ENCODE results near the gene USP20. TPM values are rescaled to one million over a fixed set of nuclear protein-coding genes. Genes with fewer than 3 reads are reported as not detected.

Gene USP20
- total RNA-seq, 1 donor from 2014 or later: 15.7 TPM

GRCh38 chr9:129801504-129801903, 33.8 kb upstream of the USP20 start:
- no peak for DNase-seq (ENCODE audit: low read depth)
- Histone ChIP-seq H3K36me3 (ENCODE audit: control insufficient read depth, insufficient read depth, low read length) (peaks cover 1% of the 10 kb centered on the region), H3K4me3 (ENCODE audit: low read depth, low read length) (no peak overlapping the region), H3K27me3 (ENCODE audit: control insufficient read depth, insufficient read depth, low read length) (no peaks in the 10 kb centered on the region)
- TF ChIP-seq CTCF (IDR thresholded peaks at IDR 0.05; ENCODE audit: insufficient read depth, low read length, poor library complexity, severe bottlenecking): no peak

GRCh38 chr9:129802833-129803675, 32.2 kb upstream of the USP20 start, which contains the start of gene TOR1B:
Gene TOR1B (plus strand): TSS chr9:129803184. CDS start chr9:129803213, 29 bp downstream.
- peak within 1 kb of the TSS; percentile 71 for H3K4me3 ChIP-seq (ENCODE audit: low read depth, low read length)
- H3K27me3 ChIP-seq (ENCODE audit: control insufficient read depth, insufficient read depth, low read length): no peaks in the 10 kb centered on the region
- TF ChIP-seq CTCF (IDR thresholded peaks at IDR 0.05; ENCODE audit: insufficient read depth, low read length, poor library complexity, severe bottlenecking): no peak
- H3K36me3 ChIP-seq (ENCODE audit: control insufficient read depth, insufficient read depth, low read length): peaks cover 1% of the 10 kb centered on the region
- DNase-seq (ENCODE audit: low read depth): peak; percentile 49

- no peak for DNase-seq (ENCODE audit: low read depth)
- peak overlapping the region; percentile 71 for H3K4me3 ChIP-seq (ENCODE audit: low read depth, low read length)
- TF ChIP-seq CTCF (IDR thresholded peaks at IDR 0.05; ENCODE audit: insufficient read depth, low read length, poor library complexity, severe bottlenecking): no peak
- no peaks in the 10 kb centered on the region for H3K27me3 ChIP-seq (ENCODE audit: control insufficient read depth, insufficient read depth, low read length)
- H3K36me3 ChIP-seq (ENCODE audit: control insufficient read depth, insufficient read depth, low read length): peaks cover 1% of the 10 kb centered on the region
These were observed 31.6 kb upstream of the USP20 start for GRCh38 chr9:129803676-129804060.

- Histone ChIP-seq H3K36me3 (ENCODE audit: control insufficient read depth, insufficient read depth, low read length) (peaks cover 1% of the 10 kb centered on the region), H3K4me3 (ENCODE audit: low read depth, low read length) (no peak overlapping the region), H3K27me3 (ENCODE audit: control insufficient read depth, insufficient read depth, low read length) (no peaks in the 10 kb centered on the region)
- no peak for TF ChIP-seq CTCF (IDR thresholded peaks at IDR 0.05; ENCODE audit: insufficient read depth, low read length, poor library complexity, severe bottlenecking)
- DNase-seq (ENCODE audit: low read depth): no peak
These were observed 29.2 kb upstream of the USP20 start for GRCh38 chr9:129806061-129806460.

GRCh38 chr9:129809346-129809745, 25.9 kb upstream of the USP20 start:
- no peaks in the 10 kb centered on the region for H3K27me3 ChIP-seq (ENCODE audit: control insufficient read depth, insufficient read depth, low read length)
- no peak for TF ChIP-seq CTCF (IDR thresholded peaks at IDR 0.05; ENCODE audit: insufficient read depth, low read length, poor library complexity, severe bottlenecking)
- H3K36me3 ChIP-seq (ENCODE audit: control insufficient read depth, insufficient read depth, low read length): peaks cover 1% of the 10 kb centered on the region
- no peak for DNase-seq (ENCODE audit: low read depth)
- no peak overlapping the region for H3K4me3 ChIP-seq (ENCODE audit: low read depth, low read length)

All from kidney epithelial cell (primary cell).